K562 (cell line): Measurements from ENCODE around the gene SLC16A1. TPM values are rescaled to one million over a fixed set of nuclear protein-coding genes. Genes with fewer than 3 reads are reported as not detected.

ENCODE experiments used
- ATAC-seq: fragments of 200-7000 bp; cut with Tn5 transposase; 3 replicates; pipeline ENCODE4 v1.9.1; 2020; ENCODE audit warnings: moderate library complexity
- BruUV-seq: library from RNA; stranded (reverse); fragments of 400-500 nt; replicated peaks from 2 replicates; lab custom pipeline; 2021; lab: Mats Ljungman, UMichigan
- CTCF ChIA-PET: fragments of 300-600 bp; formaldehyde crosslinking; extraction: SDS; loops from one replicate; lab custom pipeline; 2021; ENCODE audit warnings: low intra/inter-chr PET ratio; lab: Yijun Ruan, JAX
- POLR2A ChIA-PET: fragments of 300-600, 350-650 bp; sonication (Branson Sonifier 250); formaldehyde crosslinking; extraction: SDS; loops from one replicate; lab custom pipeline; 2021; ENCODE audit warnings: antibody characterized with exemption, inconsistent platforms; lab: Yijun Ruan, JAX
- DNase-seq, 4 experiments: peaks; one replicate each; pipeline versions ENCODE4 v3.0.0 to v3.0.0-alpha.2; 2011 to 2018; ENCODE audit warnings: low spot score in 3 of 4, mixed read lengths in 3 of 4; ENCODE audit errors: extremely low read depth in 1 of 4
- FAIRE-seq: peaks from 2 replicates; lab custom pipeline; 2011; peaks lifted over from hg19 to GRCh38; lab: Jason Lieb, UNC
- H2AFZ ChIP-seq: 2 replicates; pipeline ENCODE4 v1.6.0; 2011; ENCODE audit warnings: low read depth, low read length, control low read depth, inconsistent platforms
- H3K27ac ChIP-seq: fragments of 200-600 bp; 3 replicates; pipeline ENCODE4 v1.8.0; 2011; ENCODE audit warnings: low read depth, mild to moderate bottlenecking, control low read depth, inconsistent platforms, low read length, moderate library complexity, mixed read lengths; ENCODE audit errors: extremely low read depth
- H3K27me3 ChIP-seq, 2 experiments: fragments of 300-600 bp in 1 of 2; 2 replicates in 1 of 2; 3 replicates in 1 of 2; pipeline versions ENCODE4 v1.6.0 to v1.8.0; 2011; ENCODE audit warnings: inconsistent platforms in 2 of 2, low read length in 2 of 2, mild to moderate bottlenecking in 1 of 2, mixed read lengths in 1 of 2, moderate library complexity in 1 of 2; ENCODE audit not compliant: control insufficient read depth in 2 of 2, insufficient read depth in 2 of 2
- H3K36me3 ChIP-seq: fragments of 300-600 bp; 3 replicates; pipeline ENCODE4 v1.8.0; 2011; ENCODE audit warnings: mild to moderate bottlenecking, low read length, inconsistent platforms; ENCODE audit not compliant: control insufficient read depth, insufficient read depth
- H3K4me1 ChIP-seq, 2 experiments: fragments of 200-600 bp in 1 of 2; replicated peaks in 1 of 2; 2 replicates in 1 of 2; 3 replicates in 1 of 2; pipeline versions ENCODE4 v1.5.1 to v1.8.0; 2011; ENCODE audit warnings: inconsistent platforms in 2 of 2, low read length in 2 of 2, mild to moderate bottlenecking in 1 of 2, mixed read lengths in 1 of 2, moderate library complexity in 1 of 2; ENCODE audit not compliant: control insufficient read depth in 2 of 2, insufficient read depth in 2 of 2
- H3K4me2 ChIP-seq: 2 replicates; pipeline ENCODE4 v1.6.1; 2011; ENCODE audit warnings: low read length, control low read depth, inconsistent platforms, mixed read lengths; ENCODE audit not compliant: insufficient read depth
- H3K4me3 ChIP-seq: fragments of 200-600 bp; sonication (generic), shearing (Covaris generic); 2 replicates; pipeline ENCODE4 v1.5.1; 2016; ENCODE audit warnings: control low read depth, inconsistent platforms
- H3K79me2 ChIP-seq: fragments of 200-600 bp; 3 replicates; pipeline ENCODE4 v1.8.0; 2011; ENCODE audit warnings: low read length, inconsistent platforms; ENCODE audit not compliant: control insufficient read depth, insufficient read depth
- H3K9ac ChIP-seq, 2 experiments: 2 replicates each; pipeline versions ENCODE4 v1.6.0 to v1.6.1; 2011; ENCODE audit warnings: low read depth in 2 of 2, low read length in 2 of 2, control low read depth in 1 of 2, inconsistent platforms in 1 of 2, mild to moderate bottlenecking in 1 of 2, mixed read lengths in 1 of 2; ENCODE audit not compliant: insufficient read depth in 1 of 2
- H3K9me1 ChIP-seq: one replicate; pipeline ENCODE4 v1.6.0; 2011; ENCODE audit warnings: inconsistent platforms, mild to moderate bottlenecking, low read length, moderate library complexity; ENCODE audit not compliant: control insufficient read depth, insufficient read depth
- H3K9me3 ChIP-seq: replicated peaks from 2 replicates; pipeline ENCODE4 v1.5.1; 2011; ENCODE audit warnings: low read depth, low read length, inconsistent platforms; ENCODE audit not compliant: control insufficient read depth, insufficient read depth
- H4K20me1 ChIP-seq: replicated peaks from 2 replicates; pipeline ENCODE4 v1.6.1; 2011; ENCODE audit warnings: low read length, inconsistent platforms, mixed read lengths; ENCODE audit not compliant: control insufficient read depth, insufficient read depth
- ATF2 ChIP-seq: sonication (generic); formaldehyde crosslinking; IDR thresholded peaks from 2 replicates; pipeline ENCODE4 v1.8.1; 2022; ENCODE audit warnings: missing genetic modification reagents
- CREB5 ChIP-seq: fragments of 250-450 bp; sonication (Bioruptor Pico); IDR thresholded peaks from 2 replicates; pipeline ENCODE4 v1.5.0; 2020; ENCODE audit warnings: mild to moderate bottlenecking
- FOXP1 ChIP-seq: sonication (generic); formaldehyde crosslinking; IDR thresholded peaks from 2 replicates; pipeline ENCODE4 v1.8.0; 2022; ENCODE audit warnings: mild to moderate bottlenecking, missing genetic modification reagents
- HEY1 ChIP-seq: fragments of 250-450 bp; sonication (Bioruptor Pico); IDR thresholded peaks from 2 replicates; pipeline ENCODE4 v1.5.0; 2020; ENCODE audit warnings: mild to moderate bottlenecking, moderate library complexity, borderline replicate concordance
- HSF4 ChIP-seq: fragments of 250-450 bp; sonication (Bioruptor Pico); IDR thresholded peaks from 2 replicates; pipeline ENCODE4 v2.1.2; 2022; ENCODE audit warnings: mild to moderate bottlenecking, moderate library complexity, borderline replicate concordance
- RFX7 ChIP-seq: fragments of 250-450 bp; sonication (Bioruptor Pico); IDR thresholded peaks from 2 replicates; pipeline ENCODE4 v1.5.1; 2021; ENCODE audit warnings: mild to moderate bottlenecking
- SRF ChIP-seq, 2 experiments: fragments of 250-450, 450-650 bp in 1 of 2; sonication (Bioruptor Pico) in 1 of 2; sonication (generic) in 1 of 2; formaldehyde crosslinking; IDR thresholded peaks; 2 replicates each; pipeline versions ENCODE4 v1.5.0 to v1.5.1; 2020 to 2022; ENCODE audit warnings: mild to moderate bottlenecking in 1 of 2, missing genetic modification reagents in 1 of 2
- THRAP3 ChIP-seq: fragments of 450-650 bp; IDR thresholded peaks from 2 replicates; pipeline ENCODE4 v1.6.1; 2016; ENCODE audit warnings: mild to moderate bottlenecking, inconsistent platforms, borderline replicate concordance
- ZEB2 ChIP-seq: fragments of 450-650 bp; IDR thresholded peaks from 2 replicates; pipeline ENCODE4 v1.6.1; 2016
- ZNF165 ChIP-seq: fragments of 250-450 bp; sonication (Bioruptor Pico); IDR thresholded peaks from 2 replicates; pipeline ENCODE4 v1.4.0; 2020; ENCODE audit warnings: borderline replicate concordance
- ZNF174 ChIP-seq: fragments of 250-450 bp; sonication (Bioruptor Pico); IDR thresholded peaks from 2 replicates; pipeline ENCODE4 v1.4.0; 2020; ENCODE audit warnings: mild to moderate bottlenecking
- ZNF449 ChIP-seq: fragments of 250-450 bp; sonication (Bioruptor Pico); IDR thresholded peaks from 2 replicates; pipeline ENCODE4 v1.8.0; 2022; ENCODE audit warnings: moderate library complexity, mild to moderate bottlenecking, inconsistent platforms
- WGBS: fragments of 100-300 bp; shearing (Covaris generic); methylation state at CpG from one replicate; pipeline ENCODE4 v1.1.6; 2016; ENCODE audit warnings: low coverage, mixed read lengths; ENCODE audit not compliant: insufficient coverage; ENCODE audit errors: missing lambda C conversion rate; 5-methylcytosine and 5-hydroxymethylcytosine counted together
- in situ Hi-C: fragments of 300-500 bp; cut with MboI; formaldehyde crosslinking; loops from 4 replicates; pipeline ENCODE4 v1.15.0; 2018; ENCODE audit warnings: inconsistent platforms, mixed read lengths
- intact Hi-C: fragments of 100-400 bp; cut with micrococcal nuclease; formaldehyde crosslinking; loops from 2 replicates; pipeline ENCODE4 v1.14.2; 2022
- polyA plus RNA-seq, 8 experiments: library from polyadenylated mRNA; depleted of rRNA in 4 of 8; stranded (reverse) in 5 of 8; unstranded in 3 of 8; fragments of >200 nt; fragmentation: Nextera tagmentation in 2 of 8; fragmentation: Illumina TruSeq in 1 of 8; extraction: Ambion mirVana in 2 of 8; extraction: Trizol in 1 of 8; gene quantifications; 2 replicates each; pipeline versions ENCODE4 v1.2.1 to v1.2.3, GENCODE V29; 2011 to 2014; ENCODE audit warnings: inconsistent platforms in 1 of 8, missing spikeins in 1 of 8
- total RNA-seq, 7 experiments: library from RNA; depleted of rRNA in 6 of 7; stranded (reverse); fragments of >200 nt in 6 of 7; fragmentation: Illumina TruSeq in 2 of 7; extraction: Trizol in 2 of 7; gene quantifications; 2 replicates each; pipeline versions ENCODE4 v1.2.1 to v1.2.3, GENCODE V29; 2011 to 2021; ENCODE audit warnings: low replicate concordance in 1 of 7

SLC16A1 gene
- total and polyA plus RNA-seq, 9 of the 15 experiments (the other 6 are each of a cell fraction or from before 2014, with no cell fraction given): 73.1 to 244 (median 117) TPM

GRCh38 chr1:112992780-112993179 lies 36.8 kb upstream of the SLC16A1 start:
- Histone ChIP-seq H4K20me1 (no peaks in the 10 kb centered on the region), H3K79me2 (no peaks in the 10 kb centered on the region), H3K9ac (no peak overlapping the region), H3K9me3 (no peaks in the 10 kb centered on the region), H3K4me2 (no peak overlapping the region), H3K36me3 (no peaks in the 10 kb centered on the region), H3K4me1 (no peaks in the 10 kb centered on the region), H3K27me3 (no peaks in the 10 kb centered on the region), H2AFZ (no peak overlapping the region), H3K4me3 (no peak overlapping the region), H3K9me1 (no peaks in the 10 kb centered on the region), H3K27ac (no peak overlapping the region)
- FAIRE-seq: no peak
- TF ChIP-seq FOXP1 (no peak), RFX7 (no peak), CREB5 (CRISPR knock-in tag) (no peak), SRF (CRISPR knock-in tag; IDR thresholded peaks at IDR 0.05) (no peak), HSF4 (CRISPR knock-in tag) (no peak), ZNF449 (CRISPR knock-in tag) (no peak), ZNF174 (CRISPR knock-in tag) (no peak), HEY1 (no peak), THRAP3 (no peak), ZNF165 (CRISPR knock-in tag) (no peak), ZEB2 (no peak), ATF2 (CRISPR knock-in tag) (no peak)
- DNase-seq: no peak
- ATAC-seq: no peak
- CTCF ChIA-PET: interaction anchor here (0.5 kb wide), 1 partner anchor 51 kb away, joined by 3 read pairs; no protein-coding TSS in a partner anchor
- in situ Hi-C loops (no loop called here), intact Hi-C loops (no loop called here)
- POLR2A ChIA-PET: interaction anchor here (0.6 to 1.0 kb wide), 2 partner anchors 15 to 18 kb away, joined by 3 read pairs; no protein-coding TSS in a partner anchor
- 32% methylated on average over 1 of the region's 1 CpG for WGBS
- BruUV-seq: no TSS peak
